K562 (cell line): ENCODE data around the gene AMT. TPM values are rescaled to one million over a fixed set of nuclear protein-coding genes. Genes with fewer than 3 reads are reported as not detected.

Experiments
- ATF4 ChIP-seq: fragments of 450-650 bp; formaldehyde crosslinking; IDR thresholded peaks from 2 replicates; pipeline ENCODE4 v1.4.0; 2022; ENCODE audit warnings: mild to moderate bottlenecking, moderate library complexity
- DPF2 ChIP-seq: fragments of 450-650 bp; IDR thresholded peaks from 2 replicates; pipeline ENCODE4 v1.6.1; 2016
- E2F6 ChIP-seq, 2 experiments: IDR thresholded peaks; 2 replicates each; pipeline ENCODE4 v1.6.1; 2011; ENCODE audit warnings: borderline replicate concordance in 1 of 2, control low read depth in 1 of 2, low read depth in 1 of 2, low read length in 1 of 2, mild to moderate bottlenecking in 1 of 2, mixed read lengths in 1 of 2, moderate library complexity in 1 of 2; ENCODE audit not compliant: insufficient read depth in 1 of 2, insufficient read length in 1 of 2, poor library complexity in 1 of 2, severe bottlenecking in 1 of 2; ENCODE audit errors: extremely low read depth in 1 of 2
- ETV1 ChIP-seq: fragments of 450-650 bp; conservative IDR thresholded peaks from 2 replicates; pipeline ENCODE4 v1.6.1; 2016; ENCODE audit warnings: missing genetic modification characterization, control low read depth, low read depth, missing compliant biosample characterization
- HBP1 ChIP-seq: fragments of 450-650 bp; formaldehyde crosslinking; IDR thresholded peaks from 2 replicates; pipeline ENCODE4 v1.4.0; 2022; ENCODE audit warnings: missing genetic modification characterization
- HDAC2 ChIP-seq: fragments of 450-650 bp; IDR thresholded peaks from 2 replicates; pipeline ENCODE4 v1.6.1; 2016; ENCODE audit warnings: mild to moderate bottlenecking
- KAT7 ChIP-seq: sonication (generic); formaldehyde crosslinking; IDR thresholded peaks from 2 replicates; pipeline ENCODE4 v1.8.0; 2022; ENCODE audit warnings: missing genetic modification reagents, mild to moderate bottlenecking, borderline replicate concordance
- MAZ ChIP-seq, 2 experiments: fragments of 450-650 bp in 1 of 2; sonication (generic) in 1 of 2; formaldehyde crosslinking; IDR thresholded peaks in 1 of 2; conservative IDR thresholded peaks in 1 of 2; 2 replicates each; pipeline versions ENCODE4 v1.4.0 to v1.5.0; 2020; ENCODE audit warnings: mild to moderate bottlenecking in 1 of 2, missing genetic modification reagents in 1 of 2
- MEF2A ChIP-seq: IDR thresholded peaks from 2 replicates; pipeline ENCODE4 v1.6.1; 2011; ENCODE audit warnings: low read depth, mild to moderate bottlenecking, low read length, moderate library complexity; ENCODE audit not compliant: control insufficient read depth
- NFRKB ChIP-seq: fragments of 450-650 bp; IDR thresholded peaks from 2 replicates; pipeline ENCODE4 v1.6.1; 2016; ENCODE audit warnings: low read depth
- POLR2A ChIP-seq: fragments of 450-650 bp; conservative IDR thresholded peaks from 2 replicates; pipeline ENCODE4 v1.6.1; 2016
- POLR2H ChIP-seq: IDR thresholded peaks from 2 replicates; pipeline ENCODE4 v1.6.1; 2016; ENCODE audit warnings: missing genetic modification characterization, low read depth, mild to moderate bottlenecking, control low read depth, missing compliant biosample characterization, moderate library complexity
- RBBP5 ChIP-seq: fragments of 200-600 bp; sonication (generic); IDR thresholded peaks from 2 replicates; pipeline ENCODE4 v1.6.1; 2012; ENCODE audit warnings: borderline replicate concordance, mild to moderate bottlenecking, low read length, control low read depth, inconsistent platforms; ENCODE audit not compliant: insufficient read depth, poor library complexity, severe bottlenecking
- SMAD4 ChIP-seq: fragments of 250-450 bp; sonication (Bioruptor Pico); conservative IDR thresholded peaks from 2 replicates; pipeline ENCODE4 v1.8.0; 2021; ENCODE audit warnings: inconsistent platforms, mild to moderate bottlenecking, moderate library complexity
- SOX6 ChIP-seq: fragments of 450-650 bp; IDR thresholded peaks from 2 replicates; pipeline ENCODE4 v1.6.1; 2014; ENCODE audit warnings: mild to moderate bottlenecking
- TBP ChIP-seq: optimal IDR thresholded peaks from 2 replicates; pipeline ENCODE3; 2011; ENCODE audit warnings: low read depth, low read length, improper control_type of control experiment
- TEAD1 ChIP-seq, 2 experiments: fragments of 450-650 bp in 1 of 2; sonication (generic) in 1 of 2; formaldehyde crosslinking; IDR thresholded peaks; 2 replicates each; pipeline versions ENCODE4 v1.4.0 to v1.8.0; 2020 to 2022; ENCODE audit warnings: mild to moderate bottlenecking in 2 of 2, missing genetic modification reagents in 1 of 2
- VEZF1 ChIP-seq: fragments of 200-800 bp; sonication (Bioruptor generic); IDR thresholded peaks from 2 replicates; pipeline ENCODE4 v1.6.1; 2017; ENCODE audit warnings: missing genetic modification characterization, missing compliant biosample characterization
- ZBTB9 ChIP-seq: fragments of 450-650 bp; formaldehyde crosslinking; IDR thresholded peaks from 2 replicates; pipeline ENCODE4 v1.4.0; 2020; ENCODE audit warnings: mild to moderate bottlenecking, moderate library complexity
- polyA plus RNA-seq, 8 experiments: library from polyadenylated mRNA; depleted of rRNA in 4 of 8; stranded (reverse) in 5 of 8; unstranded in 3 of 8; fragments of >200 nt; fragmentation: Nextera tagmentation in 2 of 8; fragmentation: Illumina TruSeq in 1 of 8; extraction: Ambion mirVana in 2 of 8; extraction: Trizol in 1 of 8; gene quantifications; 2 replicates each; pipeline versions ENCODE4 v1.2.1 to v1.2.3, GENCODE V29; 2011 to 2014; ENCODE audit warnings: inconsistent platforms in 1 of 8, missing spikeins in 1 of 8
- total RNA-seq, 7 experiments: library from RNA; depleted of rRNA in 6 of 7; stranded (reverse); fragments of >200 nt in 6 of 7; fragmentation: Illumina TruSeq in 2 of 7; extraction: Trizol in 2 of 7; gene quantifications; 2 replicates each; pipeline versions ENCODE4 v1.2.1 to v1.2.3, GENCODE V29; 2011 to 2021; ENCODE audit warnings: low replicate concordance in 1 of 7

AMT gene
- total and polyA plus RNA-seq, 9 of the 15 experiments (the other 6 are each of a cell fraction or from before 2014, with no cell fraction given), result 0.14 to 2.1 (median 0.52) TPM

GRCh38 chr3:49469037-49469935 is 47.0 kb upstream of the AMT start (continued):
- peak; percentile 38 to 50; a peak in 1 of 4 replicates for TF ChIP-seq TEAD1 (CRISPR knock-in tag; IDR thresholded peaks at IDR 0.05)
- TF ChIP-seq POLR2A, result peak; percentile 33; the same call in 1 of the 2 replicates
- TF ChIP-seq HBP1 (CRISPR knock-in tag), result no peak
- TF ChIP-seq MAZ (CRISPR knock-in tag; conservative IDR thresholded peaks at IDR 0.05 in 1 of 2, IDR thresholded peaks at IDR 0.05 in 1 of 2), result peak in 1 of 2 experiments; percentile 40; a peak in 1 of 4 replicates
- TF ChIP-seq KAT7 (CRISPR knock-in tag), result 0 out of 2 replicates have a peak, but pooled peaks have one; percentile 29
- TF ChIP-seq ETV1 (tag), result 0 out of 2 replicates have a peak, but pooled peaks have one; percentile 10
- TF ChIP-seq ATF4 (CRISPR knock-in tag), result 0 out of 2 replicates have a peak, but pooled peaks have one; percentile 38
- peak; percentile 34; the same call in 1 of the 2 replicates for TF ChIP-seq SMAD4 (CRISPR knock-in tag)
- TF ChIP-seq DPF2, result peak; percentile 36; the same call in 1 of the 2 replicates
- TF ChIP-seq E2F6 (IDR thresholded peaks at IDR 0.05; ENCODE audit: borderline replicate concordance in 1 of 2, extremely low read depth in 1 of 2, insufficient read depth in 1 of 2, insufficient read length in 1 of 2, low read depth in 1 of 2, low read length in 1 of 2, poor library complexity in 1 of 2, severe bottlenecking in 1 of 2), result peak; percentile 18 to 25
- 0 out of 2 replicates have a peak, but pooled peaks have one; percentile 11 for TF ChIP-seq SOX6
- TF ChIP-seq TBP, result peak; percentile 51
- peak; percentile 21 for TF ChIP-seq RBBP5
- TF ChIP-seq MEF2A, result peak; percentile 84
- peak; percentile 57; the same call in 1 of the 2 replicates for TF ChIP-seq HDAC2
- TF ChIP-seq ZBTB9 (CRISPR knock-in tag), result 0 out of 2 replicates have a peak, but pooled peaks have one; percentile 31
- TF ChIP-seq NFRKB, result peak; percentile 60; the same call in 1 of the 2 replicates
- TF ChIP-seq VEZF1 (CRISPR knock-in tag), result no peak
- no peak for TF ChIP-seq POLR2H
- TF ChIP-seq, all 486 proteins: peak for 32
